Mesothelial cell of epicardium (in vitro differentiated cells): ENCODE results near the gene RIN3. TPM values are rescaled to one million over a fixed set of nuclear protein-coding genes. Genes with fewer than 3 reads are reported as not detected.

Experiments used
- DNase-seq, 2 experiments: peaks; one replicate each; pipeline ENCODE4 v3.0.0; 2021; ENCODE audit warnings: low spot score in 2 of 2; ENCODE audit not compliant: unreplicated experiment in 2 of 2
- H3K27ac Mint-ChIP-seq: 2 replicates; pipeline ENCODE4 v1.8.0; 2021; ENCODE audit warnings: mixed read lengths
- H3K27me3 Mint-ChIP-seq: 2 replicates; pipeline ENCODE4 v1.8.0; 2021; ENCODE audit warnings: low read depth, mixed read lengths
- H3K36me3 Mint-ChIP-seq: 2 replicates; pipeline ENCODE4 v1.8.0; 2021; ENCODE audit warnings: mixed read lengths
- H3K4me1 Mint-ChIP-seq: 2 replicates; pipeline ENCODE4 v1.8.0; 2021; ENCODE audit warnings: mixed read lengths
- H3K4me3 Mint-ChIP-seq: 2 replicates; pipeline ENCODE4 v1.8.0; 2021; ENCODE audit warnings: mild to moderate bottlenecking, moderate library complexity, mixed read lengths
- H3K9me3 Mint-ChIP-seq: 2 replicates; pipeline ENCODE4 v1.8.0; 2021; ENCODE audit warnings: mixed read lengths
- total RNA-seq: library from RNA; stranded (reverse); gene quantifications from 3 replicates; pipeline ENCODE4 v1.2.1, GENCODE V29; 2021
- TF ChIP-seq, protein P1 (sequence below): fragments of 200-600 bp; sonication (generic); IDR thresholded peaks from one replicate; pipeline ENCODE4 v1.5.0; 2021; ENCODE audit warnings: antibody characterized with exemption; ENCODE audit not compliant: unreplicated experiment

RIN3 gene
- total RNA-seq, 1 donor from 2014 or later: 19.9 TPM

DNA sequence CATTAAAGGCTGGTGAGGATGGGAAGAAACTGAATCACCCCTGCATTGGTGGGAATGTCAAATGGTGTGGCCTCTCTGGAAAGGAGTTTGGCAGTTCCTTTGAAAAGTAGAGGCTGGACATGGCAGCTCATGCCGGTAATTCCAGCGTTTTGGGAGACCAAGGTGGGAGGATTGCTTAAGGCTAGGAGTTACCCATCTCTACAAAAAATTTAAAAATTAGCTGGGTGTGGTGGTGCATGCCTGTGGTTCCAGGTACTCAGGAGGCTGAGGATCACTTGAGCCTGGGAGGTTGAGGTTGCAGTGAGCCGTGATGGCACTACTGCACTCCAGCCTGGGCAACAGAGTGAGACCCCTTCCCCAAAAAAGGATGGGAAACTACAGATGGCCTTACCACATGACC is 93.7 kb downstream of the RIN3 start:
- Mint-ChIP-seq H3K27me3 (no peaks in the 10 kb centered on the region), H3K27ac (no peak overlapping the region), H3K36me3 (peaks cover 13% of the 10 kb centered on the region), H3K4me1 (peaks cover 7% of the 10 kb centered on the region), H3K4me3 (no peak overlapping the region), H3K9me3 (peaks cover 19% of the 10 kb centered on the region)
- no peak for DNase-seq
- TF ChIP-seq, protein P1, sequence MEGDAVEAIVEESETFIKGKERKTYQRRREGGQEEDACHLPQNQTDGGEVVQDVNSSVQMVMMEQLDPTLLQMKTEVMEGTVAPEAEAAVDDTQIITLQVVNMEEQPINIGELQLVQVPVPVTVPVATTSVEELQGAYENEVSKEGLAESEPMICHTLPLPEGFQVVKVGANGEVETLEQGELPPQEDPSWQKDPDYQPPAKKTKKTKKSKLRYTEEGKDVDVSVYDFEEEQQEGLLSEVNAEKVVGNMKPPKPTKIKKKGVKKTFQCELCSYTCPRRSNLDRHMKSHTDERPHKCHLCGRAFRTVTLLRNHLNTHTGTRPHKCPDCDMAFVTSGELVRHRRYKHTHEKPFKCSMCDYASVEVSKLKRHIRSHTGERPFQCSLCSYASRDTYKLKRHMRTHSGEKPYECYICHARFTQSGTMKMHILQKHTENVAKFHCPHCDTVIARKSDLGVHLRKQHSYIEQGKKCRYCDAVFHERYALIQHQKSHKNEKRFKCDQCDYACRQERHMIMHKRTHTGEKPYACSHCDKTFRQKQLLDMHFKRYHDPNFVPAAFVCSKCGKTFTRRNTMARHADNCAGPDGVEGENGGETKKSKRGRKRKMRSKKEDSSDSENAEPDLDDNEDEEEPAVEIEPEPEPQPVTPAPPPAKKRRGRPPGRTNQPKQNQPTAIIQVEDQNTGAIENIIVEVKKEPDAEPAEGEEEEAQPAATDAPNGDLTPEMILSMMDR: no peak

DNA sequence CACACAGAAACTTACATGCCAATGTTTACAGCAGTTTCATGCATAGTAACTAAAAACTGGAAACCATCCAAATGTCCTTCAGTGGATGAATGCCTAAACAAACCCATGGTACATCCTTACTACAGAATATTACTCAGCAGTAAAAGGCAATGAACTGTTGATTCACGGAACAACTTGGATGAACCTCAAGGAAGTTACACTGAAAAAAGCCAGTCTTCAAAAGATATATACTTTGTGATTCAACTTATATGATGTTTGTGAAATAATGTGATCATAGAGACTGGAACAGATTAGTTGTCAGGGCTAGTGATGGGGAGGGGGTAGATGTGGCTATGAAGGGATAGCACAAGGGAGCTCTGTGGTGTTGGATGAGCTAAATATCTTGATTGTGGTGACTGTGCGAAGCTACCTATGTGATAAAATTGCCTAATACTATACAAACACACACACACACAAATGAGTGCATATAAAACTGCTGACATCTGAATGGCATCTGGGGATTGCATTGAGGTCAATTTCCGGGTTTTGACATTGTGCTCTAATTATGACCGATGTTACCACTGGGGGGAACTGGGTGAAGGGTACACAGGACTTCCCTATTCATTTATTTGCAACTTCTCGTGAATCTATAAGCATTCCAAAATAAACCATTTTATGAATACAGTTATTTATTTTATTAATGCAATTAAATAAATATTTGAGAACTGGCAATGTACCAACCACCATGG is 94.3 kb downstream of the RIN3 start:
- H3K4me3 Mint-ChIP-seq: no peak overlapping the region
- H3K9me3 Mint-ChIP-seq: peaks cover 19% of the 10 kb centered on the region
- no peak for DNase-seq
- H3K4me1 Mint-ChIP-seq: peaks cover 7% of the 10 kb centered on the region
- H3K36me3 Mint-ChIP-seq: peaks cover 13% of the 10 kb centered on the region
- TF ChIP-seq, protein P1: no peak
- no peaks in the 10 kb centered on the region for H3K27me3 Mint-ChIP-seq
- no peak overlapping the region for H3K27ac Mint-ChIP-seq

DNA sequence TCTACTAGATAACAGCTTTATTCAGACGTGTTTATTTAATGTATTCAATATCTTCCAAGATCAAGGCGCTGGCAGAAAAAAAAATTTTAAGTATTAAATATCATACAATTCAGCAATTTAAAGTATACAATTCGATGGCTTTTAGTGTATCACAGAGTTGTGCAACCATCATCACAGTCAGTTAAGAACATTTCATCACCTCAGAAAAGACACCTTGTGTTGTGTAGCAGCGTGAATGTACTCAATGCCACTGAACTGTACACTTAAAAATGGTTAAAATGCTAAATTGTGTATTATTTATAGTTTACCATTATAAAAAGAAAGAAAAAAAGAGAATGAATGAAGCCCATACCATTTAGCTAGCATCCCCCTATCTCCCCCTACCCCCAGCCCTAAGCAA is 96.4 kb downstream of the RIN3 start:
- DNase-seq: no peak
- Mint-ChIP-seq H3K4me1 (no peaks in the 10 kb centered on the region), H3K27ac (no peak overlapping the region), H3K9me3 (peaks cover 19% of the 10 kb centered on the region), H3K27me3 (no peaks in the 10 kb centered on the region), H3K36me3 (peaks cover 13% of the 10 kb centered on the region), H3K4me3 (no peak overlapping the region)
- TF ChIP-seq, protein P1: no peak

DNA sequence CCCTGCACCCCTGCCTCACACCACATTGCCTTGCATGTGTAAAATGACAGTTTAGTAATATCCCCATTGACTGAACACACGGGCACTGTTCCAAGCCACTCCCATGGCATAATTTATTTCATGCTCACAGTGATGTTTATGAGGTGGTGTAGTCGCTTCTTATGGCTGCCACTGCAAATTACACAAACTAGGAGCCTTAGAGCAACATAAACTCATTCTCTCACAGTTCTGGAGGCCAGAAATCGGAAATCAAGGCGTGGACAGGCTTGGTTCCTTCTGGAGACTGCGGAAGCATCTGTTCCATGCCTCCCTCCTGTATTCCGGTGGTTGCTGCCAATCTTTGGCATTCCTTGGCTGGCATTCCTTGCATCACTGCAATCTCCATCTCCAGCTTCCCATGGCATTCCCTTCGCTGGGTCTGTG is 97.3 kb downstream of the RIN3 start:
- H3K9me3 Mint-ChIP-seq: peaks cover 19% of the 10 kb centered on the region
- no peaks in the 10 kb centered on the region for H3K4me1 Mint-ChIP-seq
- H3K36me3 Mint-ChIP-seq: peaks cover 13% of the 10 kb centered on the region
- no peak for DNase-seq
- H3K27me3 Mint-ChIP-seq: no peaks in the 10 kb centered on the region
- no peak overlapping the region for H3K4me3 Mint-ChIP-seq
- no peak overlapping the region for H3K27ac Mint-ChIP-seq
- TF ChIP-seq, protein P1: no peak

DNA sequence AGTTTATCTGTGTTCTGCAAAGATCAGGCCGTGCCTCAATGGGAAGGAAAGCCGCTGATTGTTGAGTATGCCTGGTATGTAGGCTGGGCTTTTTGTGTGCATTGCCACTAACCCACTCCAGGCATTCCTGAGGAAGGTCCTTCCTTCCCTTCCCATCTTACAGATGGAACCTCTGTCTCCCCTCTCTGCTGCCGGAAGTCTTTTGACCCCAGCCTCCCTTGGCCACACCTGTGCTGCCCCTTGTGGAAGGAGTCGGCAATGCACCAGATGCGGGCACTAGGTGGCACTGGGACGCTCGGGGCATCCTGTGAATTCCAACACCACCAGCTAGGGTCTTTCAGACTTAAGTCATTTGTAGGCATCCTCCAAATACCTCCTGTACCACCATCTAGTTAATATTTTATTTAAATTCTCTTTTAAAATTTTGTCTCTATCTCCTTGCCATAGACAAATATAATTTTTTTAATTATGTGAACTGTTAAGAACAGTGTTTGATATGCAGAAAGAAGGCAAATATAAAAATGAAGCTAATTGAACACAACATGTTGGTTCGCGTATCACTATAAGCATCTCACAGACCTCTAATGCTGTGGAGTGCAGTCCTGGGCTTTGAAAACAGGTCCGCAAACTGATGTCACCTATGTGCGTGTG is 99.6 kb downstream of the RIN3 start:
- no peaks in the 10 kb centered on the region for H3K27me3 Mint-ChIP-seq
- H3K4me3 Mint-ChIP-seq: no peak overlapping the region
- TF ChIP-seq, protein P1: peak; percentile 66
- no peaks in the 10 kb centered on the region for H3K4me1 Mint-ChIP-seq
- peaks cover 6% of the 10 kb centered on the region for H3K9me3 Mint-ChIP-seq
- H3K27ac Mint-ChIP-seq: no peak overlapping the region
- no peak for DNase-seq
- H3K36me3 Mint-ChIP-seq: peaks cover 8% of the 10 kb centered on the region
